Naive thymus-derived CD4-positive, alpha-beta T cell (primary cell): Measurements from ENCODE around the gene TTLL9. TPM values are rescaled to one million over a fixed set of nuclear protein-coding genes. Genes with fewer than 3 reads are reported as not detected.

Experiments used
- ATAC-seq: fragments of 150-1000 bp; cut with Tn5 transposase; 2 replicates; pipeline ENCODE4 v1.10.0; 2021; ENCODE audit warnings: mild to moderate bottlenecking, moderate library complexity
- CTCF ChIA-PET: fragments of 350-600 bp; sonication (Branson Sonifier 250); formaldehyde crosslinking; loops from one replicate; lab custom pipeline; 2021; ENCODE audit warnings: antibody characterized with exemption; lab: Charles Lee
- POLR2A ChIA-PET: fragments of 350-600 bp; sonication (Branson Sonifier 250); formaldehyde crosslinking; loops from one replicate; lab custom pipeline; 2021; ENCODE audit warnings: antibody characterized with exemption, inconsistent platforms; lab: Charles Lee
- DNase-seq, 9 donors: peaks; one replicate each; pipeline versions ENCODE4 v3.0.0 to v3.0.0-alpha.2; 2020 to 2022; ENCODE audit warnings: mixed read lengths in 1 of 9
- H3K27ac ChIP-seq: one replicate; pipeline ENCODE4 v1.7.0; 2013; ENCODE audit warnings: mild to moderate bottlenecking, low read depth, low read length, moderate library complexity
- H3K27me3 ChIP-seq, 2 donors: one replicate each; pipeline ENCODE4 v1.7.0; 2013; ENCODE audit warnings: low read length in 2 of 2, mild to moderate bottlenecking in 2 of 2, moderate library complexity in 2 of 2; ENCODE audit not compliant: control insufficient read depth in 2 of 2, insufficient read depth in 2 of 2
- H3K36me3 ChIP-seq, 3 experiments: 1 replicate in 2 of 3; 2 replicates in 1 of 3; pipeline ENCODE4 v1.7.0; 2013; ENCODE audit warnings: low read length in 3 of 3, mild to moderate bottlenecking in 3 of 3, moderate library complexity in 1 of 3; ENCODE audit not compliant: insufficient read depth in 3 of 3, control insufficient read depth in 2 of 3
- H3K4me1 ChIP-seq, 2 donors: one replicate each; pipeline ENCODE4 v1.7.0; 2013; ENCODE audit warnings: low read length in 2 of 2, mild to moderate bottlenecking in 2 of 2, moderate library complexity in 1 of 2; ENCODE audit not compliant: control insufficient read depth in 2 of 2, insufficient read depth in 2 of 2
- H3K4me3 ChIP-seq: 2 replicates; pipeline ENCODE4 v1.7.0; 2013; ENCODE audit warnings: mild to moderate bottlenecking, low read length
- H3K9me3 ChIP-seq, 3 experiments: 1 replicate in 2 of 3; 2 replicates in 1 of 3; pipeline ENCODE4 v1.7.0; 2013; ENCODE audit warnings: low read length in 3 of 3; ENCODE audit not compliant: control insufficient read depth in 2 of 3
- H3K27ac Mint-ChIP-seq, 9 donors: one replicate each; pipeline ENCODE4 v1.8.0; 2020 to 2022; ENCODE audit warnings: mixed read lengths in 9 of 9, mild to moderate bottlenecking in 8 of 9, moderate library complexity in 5 of 9, inconsistent platforms in 2 of 9
- H3K27me3 Mint-ChIP-seq, 5 donors: one replicate each; pipeline ENCODE4 v1.8.0; 2021 to 2022; ENCODE audit warnings: mixed read lengths in 5 of 5, mild to moderate bottlenecking in 1 of 5
- H3K36me3 Mint-ChIP-seq, 5 donors: one replicate each; pipeline ENCODE4 v1.8.0; 2020 to 2022; ENCODE audit warnings: mixed read lengths in 5 of 5, mild to moderate bottlenecking in 3 of 5, inconsistent platforms in 1 of 5
- H3K4me1 Mint-ChIP-seq, 7 donors: one replicate each; pipeline ENCODE4 v1.8.0; 2020 to 2022; ENCODE audit warnings: mixed read lengths in 7 of 7, mild to moderate bottlenecking in 3 of 7, inconsistent platforms in 1 of 7
- H3K4me3 Mint-ChIP-seq, 10 donors: one replicate each; pipeline ENCODE4 v1.8.0; 2020 to 2022; ENCODE audit warnings: mild to moderate bottlenecking in 10 of 10, mixed read lengths in 10 of 10, moderate library complexity in 6 of 10, inconsistent platforms in 2 of 10
- H3K9me3 Mint-ChIP-seq, 11 donors: one replicate each; pipeline ENCODE4 v1.8.0; 2020 to 2022; ENCODE audit warnings: mixed read lengths in 11 of 11, mild to moderate bottlenecking in 4 of 11, inconsistent platforms in 1 of 11, moderate library complexity in 1 of 11
- intact Hi-C, 2 donors: fragments of 100-400 bp; cut with micrococcal nuclease; formaldehyde crosslinking; loops; one replicate each; pipeline ENCODE4 v1.15.1; 2023
- polyA plus RNA-seq, 2 donors: library from polyadenylated mRNA; unstranded; fragments of 300-500 nt; fragmentation: Illumina TruSeq; gene quantifications; one replicate each; pipeline ENCODE4 v1.2.3, GENCODE V29; 2021
- total RNA-seq, 6 experiments: library from RNA in 5 of 6; stranded (reverse) in 5 of 6; gene quantifications; 1 replicate in 5 of 6; 2 replicates in 1 of 6; pipeline ENCODE4 v1.2.3 and lab custom pipeline; 2021 to 2026

TTLL9 gene
- total and polyA plus RNA-seq, 7 experiments from 2014 or later, result not detected

DNA sequence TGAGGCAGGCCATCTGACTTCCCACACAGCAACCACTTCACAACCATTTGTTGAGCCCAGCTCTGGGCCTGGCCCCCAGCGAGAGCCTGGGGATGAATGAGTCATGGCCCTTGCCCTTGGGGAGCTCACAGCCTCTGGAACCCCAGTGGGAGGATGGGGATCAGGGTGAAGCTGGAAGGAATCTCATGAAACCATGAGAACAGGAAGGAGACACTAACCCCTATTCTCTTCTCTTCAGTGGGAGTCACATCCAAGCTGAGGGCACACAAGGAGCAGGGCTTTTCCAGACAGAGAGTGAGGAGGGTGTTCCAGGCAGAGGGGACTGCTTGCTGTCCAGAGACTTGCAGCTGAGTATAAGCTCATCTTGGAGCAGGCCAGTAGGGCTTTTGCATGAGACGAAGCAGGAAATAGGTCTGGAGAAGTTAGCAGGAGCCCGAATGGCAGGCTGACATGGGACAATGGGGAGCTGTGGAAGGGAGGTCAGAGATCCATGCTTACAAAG lies 32.5 kb upstream of the TTLL9 start:
- H3K9me3 ChIP-seq, result no peaks in the 10 kb centered on the region
- ATAC-seq, result no peak
- H3K36me3 ChIP-seq, result no peaks in the 10 kb centered on the region
- no peak overlapping the region for H3K27ac ChIP-seq
- POLR2A ChIA-PET, result no interaction called here
- Mint-ChIP-seq H3K9me3 (no peaks in the 10 kb centered on the region), H3K36me3 (no peaks in the 10 kb centered on the region), H3K4me3 (no peak overlapping the region), H3K4me1 (peaks cover 0 to 10% (median 0%) of the 10 kb centered on the region in 7 donors), H3K27me3 (peaks cover 0 to 4% (median 0%) of the 10 kb centered on the region in 5 donors), H3K27ac (no peak overlapping the region)
- intact Hi-C loops, result no loop called here
- DNase-seq, result no peak
- no peaks in the 10 kb centered on the region for H3K4me1 ChIP-seq
- CTCF ChIA-PET, result interaction anchor here (0.6 to 2.1 kb wide), 2 partner anchors 9 to 94 kb away, joined by 3 to 8 read pairs; no protein-coding TSS in a partner anchor
- H3K27me3 ChIP-seq, result no peaks in the 10 kb centered on the region
- H3K4me3 ChIP-seq, result no peak overlapping the region

DNA sequence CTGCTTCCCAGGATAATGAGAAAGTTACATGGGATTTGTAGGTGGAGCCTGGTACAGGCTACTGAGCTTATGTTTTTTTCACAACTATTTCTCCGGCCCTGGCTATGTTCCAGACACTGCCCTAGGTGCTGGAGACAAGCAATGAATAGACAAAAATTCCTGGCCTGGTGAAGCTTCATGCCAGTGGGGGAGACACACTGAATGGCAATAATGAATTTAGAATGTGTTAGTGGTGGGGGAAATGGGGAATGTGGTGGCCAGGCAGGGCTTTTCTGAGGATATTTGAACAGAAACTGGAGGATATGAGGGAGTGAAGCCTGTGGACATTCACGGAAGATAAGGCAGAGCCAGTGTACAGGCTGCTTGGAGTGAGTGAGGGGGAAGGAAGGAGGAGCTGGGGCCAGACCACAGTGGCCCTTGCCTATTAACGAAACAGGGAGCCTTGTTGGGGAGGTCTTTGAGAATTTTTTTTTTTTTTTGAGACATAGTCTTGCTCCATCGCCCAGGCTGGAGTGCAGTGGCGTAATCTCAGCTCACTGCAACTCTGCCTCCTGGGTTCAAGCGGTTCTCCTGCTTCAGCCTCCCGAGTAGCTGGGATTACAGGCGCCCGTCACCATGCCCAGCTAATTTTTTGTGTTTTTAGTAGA lies 31.7 kb upstream of the TTLL9 start:
- H3K27me3 ChIP-seq, result no peaks in the 10 kb centered on the region
- ChIA-PET POLR2A (no interaction called here), CTCF (interaction anchor here (0.6 to 2.1 kb wide), 2 partner anchors 8 to 93 kb away, joined by 3 to 8 read pairs; no protein-coding TSS in a partner anchor)
- Mint-ChIP-seq H3K4me3 (no peak overlapping the region), H3K36me3 (no peaks in the 10 kb centered on the region), H3K27me3 (no peaks in the 10 kb centered on the region), H3K27ac (no peak overlapping the region), H3K9me3 (no peaks in the 10 kb centered on the region), H3K4me1 (peaks cover 0 to 10% (median 0%) of the 10 kb centered on the region in 7 donors)
- ATAC-seq (no peak), DNase-seq (no peak)
- H3K9me3 ChIP-seq, result no peaks in the 10 kb centered on the region
- no peaks in the 10 kb centered on the region for H3K36me3 ChIP-seq
- intact Hi-C loops, result no loop called here
- H3K4me1 ChIP-seq, result no peaks in the 10 kb centered on the region
- no peak overlapping the region for H3K4me3 ChIP-seq
- H3K27ac ChIP-seq, result no peak overlapping the region

DNA sequence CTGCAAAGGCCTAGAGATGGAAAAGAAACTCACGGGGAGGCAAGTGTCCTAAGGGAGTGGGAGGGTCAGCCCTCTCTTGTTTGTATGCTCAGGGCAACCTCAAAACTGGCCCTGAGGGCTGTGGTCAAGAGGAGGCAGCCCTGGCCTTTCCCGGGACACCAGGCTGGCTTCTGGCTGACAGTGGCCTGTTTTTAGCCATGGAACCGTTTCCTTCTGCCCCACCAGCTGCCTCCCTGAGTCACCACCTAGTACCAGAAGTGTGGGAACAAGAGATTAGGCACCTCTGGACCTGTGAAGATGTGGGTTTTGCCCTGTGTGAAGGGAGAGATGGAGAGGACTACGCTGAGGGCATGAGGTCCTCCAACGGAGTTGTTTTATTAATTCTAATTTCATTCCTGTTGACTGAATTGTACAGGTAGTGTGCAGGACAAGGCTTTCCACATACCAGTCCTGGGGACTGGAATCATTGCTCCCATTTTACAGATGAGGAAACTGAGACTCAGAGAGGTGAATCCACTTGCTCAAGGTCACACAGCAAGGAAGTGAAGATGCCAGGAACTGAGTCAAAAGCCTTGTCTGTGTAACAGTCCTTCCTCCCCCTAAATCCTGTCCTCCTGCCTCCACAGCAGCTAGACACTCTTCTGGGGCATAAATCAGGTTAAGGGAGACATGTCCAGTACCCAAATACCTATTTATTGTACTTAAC lies 30.5 kb upstream of the TTLL9 start:
- no peaks in the 10 kb centered on the region for H3K27me3 Mint-ChIP-seq
- H3K36me3 Mint-ChIP-seq, result no peaks in the 10 kb centered on the region
- no peak overlapping the region for H3K4me3 Mint-ChIP-seq
- no peak overlapping the region for H3K4me3 ChIP-seq
- H3K4me1 Mint-ChIP-seq, result peaks cover 0 to 10% (median 0%) of the 10 kb centered on the region in 7 donors
- DNase-seq (no peak), ATAC-seq (no peak)
- no peak overlapping the region for H3K27ac ChIP-seq
- intact Hi-C loops, result no loop called here
- no peaks in the 10 kb centered on the region for H3K4me1 ChIP-seq
- no peaks in the 10 kb centered on the region for H3K27me3 ChIP-seq
- POLR2A ChIA-PET, result no interaction called here
- H3K9me3 ChIP-seq, result no peaks in the 10 kb centered on the region
- CTCF ChIA-PET, result no interaction called here
- no peak overlapping the region for H3K27ac Mint-ChIP-seq
- no peaks in the 10 kb centered on the region for H3K36me3 ChIP-seq
- no peaks in the 10 kb centered on the region for H3K9me3 Mint-ChIP-seq

DNA sequence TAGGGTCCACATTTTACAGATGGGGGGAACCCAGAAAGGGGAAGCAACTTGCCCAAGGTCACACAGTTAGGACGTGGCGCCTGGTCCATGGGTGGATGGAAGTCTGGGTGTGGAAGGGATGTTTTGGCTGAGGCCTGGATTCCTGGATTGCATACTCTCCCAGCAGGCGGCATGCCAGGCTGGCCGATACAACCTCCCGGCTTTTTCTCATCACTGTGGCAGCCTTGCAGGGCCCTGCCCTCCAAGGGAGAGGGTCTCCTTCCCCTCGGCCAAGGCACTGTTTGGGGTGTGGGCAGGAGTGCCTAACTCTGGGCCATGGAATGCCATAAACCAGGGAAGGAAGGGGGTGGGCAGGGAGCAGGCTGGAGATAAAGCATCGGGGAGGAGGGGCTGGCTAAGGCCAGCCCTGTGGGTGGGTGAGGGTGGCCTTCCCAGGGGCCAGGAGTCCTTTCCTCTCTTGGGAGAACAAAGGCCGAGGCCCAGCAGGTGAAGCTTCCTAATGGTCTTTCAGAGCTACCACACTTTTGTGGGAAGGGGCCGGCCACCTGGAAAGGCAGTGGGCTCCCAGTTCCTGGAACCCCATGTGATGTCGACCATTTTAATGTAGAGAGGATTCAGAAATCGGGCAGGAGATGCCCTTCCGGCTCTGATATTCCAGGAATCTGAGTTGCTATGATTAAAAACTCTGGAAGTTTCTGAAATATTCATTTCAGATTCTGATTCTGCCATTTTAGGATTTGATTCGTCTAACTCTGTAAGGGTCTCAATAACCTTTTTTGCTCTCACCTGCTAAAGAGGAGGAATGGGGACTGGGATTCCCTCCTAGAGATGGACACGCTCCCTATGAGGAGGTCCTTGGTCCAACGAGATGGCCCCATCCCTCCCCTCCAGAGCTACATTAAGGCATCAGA lies 29.3 kb upstream of the TTLL9 start:
- intact Hi-C loops, result no loop called here
- CTCF ChIA-PET, result no interaction called here
- POLR2A ChIA-PET, result no interaction called here
- Histone ChIP-seq H3K4me1 (no peaks in the 10 kb centered on the region), H3K27ac (no peak overlapping the region), H3K4me3 (no peak overlapping the region), H3K9me3 (no peaks in the 10 kb centered on the region), H3K27me3 (no peaks in the 10 kb centered on the region), H3K36me3 (no peaks in the 10 kb centered on the region)
- DNase-seq, result no peak
- no peak for ATAC-seq
- no peak overlapping the region for H3K27ac Mint-ChIP-seq
- H3K27me3 Mint-ChIP-seq, result no peaks in the 10 kb centered on the region
- H3K4me3 Mint-ChIP-seq, result no peak overlapping the region
- peaks cover 0 to 6% (median 0%) of the 10 kb centered on the region in 7 donors for H3K4me1 Mint-ChIP-seq
- no peaks in the 10 kb centered on the region for H3K9me3 Mint-ChIP-seq
- no peaks in the 10 kb centered on the region for H3K36me3 Mint-ChIP-seq

DNA sequence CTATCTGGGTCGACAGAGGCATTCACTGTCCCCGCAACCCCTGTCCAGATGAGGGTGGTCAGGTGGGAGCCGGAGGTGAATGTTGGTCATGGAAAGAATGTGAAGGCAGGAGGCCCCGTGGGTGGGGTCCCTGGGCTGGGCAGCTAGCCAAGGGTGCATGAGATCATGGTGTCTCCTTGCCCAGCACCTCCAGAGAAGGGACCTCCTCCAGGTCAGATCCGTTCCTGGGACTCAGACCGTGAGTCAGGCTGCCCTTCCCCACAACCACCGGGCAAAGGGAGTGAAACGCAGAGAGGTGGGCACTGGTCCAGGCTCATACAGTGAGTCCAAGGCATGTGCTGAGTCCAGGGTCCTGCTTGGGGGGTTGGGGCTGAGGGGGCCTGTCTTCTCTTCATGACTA lies 28.5 kb upstream of the TTLL9 start:
- H3K27me3 Mint-ChIP-seq, result no peaks in the 10 kb centered on the region
- H3K4me1 Mint-ChIP-seq, result peaks cover 0 to 2% (median 0%) of the 10 kb centered on the region in 7 donors
- no peaks in the 10 kb centered on the region for H3K27me3 ChIP-seq
- no peaks in the 10 kb centered on the region for H3K4me1 ChIP-seq
- no peak for ATAC-seq
- H3K9me3 Mint-ChIP-seq, result no peaks in the 10 kb centered on the region
- H3K9me3 ChIP-seq, result no peaks in the 10 kb centered on the region
- H3K4me3 ChIP-seq, result no peak overlapping the region
- DNase-seq, result no peak
- no peaks in the 10 kb centered on the region for H3K36me3 Mint-ChIP-seq
- ChIA-PET POLR2A (no interaction called here), CTCF (no interaction called here)
- no peak overlapping the region for H3K27ac Mint-ChIP-seq
- no peak overlapping the region for H3K27ac ChIP-seq
- no peaks in the 10 kb centered on the region for H3K36me3 ChIP-seq
- no peak overlapping the region for H3K4me3 Mint-ChIP-seq
- intact Hi-C loops, result no loop called here

DNA sequence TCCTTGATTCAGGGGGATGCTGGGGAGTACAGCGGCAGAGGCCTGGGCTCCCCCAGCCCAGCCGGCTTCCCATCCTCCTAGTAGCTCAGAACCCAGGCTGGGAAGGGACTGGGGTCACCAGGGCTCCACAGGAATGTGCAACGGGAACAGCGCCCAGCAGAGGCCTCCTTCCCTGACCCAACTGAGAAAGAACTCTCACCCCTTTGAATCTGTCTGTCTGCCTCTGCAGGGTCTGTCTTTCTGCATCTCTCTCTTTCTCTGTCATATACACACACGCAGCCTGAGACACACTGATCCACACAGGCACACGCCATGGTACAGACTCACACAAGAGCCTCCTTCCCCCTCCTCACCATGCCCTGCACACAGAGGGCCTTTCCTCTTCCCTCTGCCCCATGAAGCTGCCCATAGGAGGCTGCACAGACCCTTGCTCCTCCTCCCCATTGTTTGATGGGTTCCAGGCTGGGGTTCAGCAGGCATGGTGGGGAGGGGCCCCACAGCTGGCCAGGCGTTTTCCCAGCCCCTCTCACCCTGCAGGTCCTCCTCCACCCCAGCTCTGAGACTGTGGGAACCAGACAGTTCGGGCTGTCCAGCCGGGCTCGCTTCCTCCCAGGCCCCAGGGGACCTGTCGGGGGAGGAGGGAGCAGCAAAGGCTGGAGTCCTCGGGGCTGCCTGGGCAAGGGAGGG lies 27.8 kb upstream of the TTLL9 start:
- H3K27me3 ChIP-seq, result no peaks in the 10 kb centered on the region
- Mint-ChIP-seq H3K27me3 (peaks cover 0 to under 1% (median 0%) of the 10 kb centered on the region in 5 donors), H3K27ac (no peak overlapping the region), H3K9me3 (no peaks in the 10 kb centered on the region), H3K4me3 (no peak overlapping the region), H3K4me1 (no peaks in the 10 kb centered on the region), H3K36me3 (no peaks in the 10 kb centered on the region)
- H3K4me1 ChIP-seq, result no peaks in the 10 kb centered on the region
- H3K9me3 ChIP-seq, result no peaks in the 10 kb centered on the region
- ChIA-PET CTCF (no interaction called here), POLR2A (no interaction called here)
- H3K27ac ChIP-seq, result no peak overlapping the region
- intact Hi-C loops, result no loop called here
- no peak overlapping the region for H3K4me3 ChIP-seq
- no peak for ATAC-seq
- DNase-seq, result no peak
- no peaks in the 10 kb centered on the region for H3K36me3 ChIP-seq
